ENCODE measurements around the gene GPR162. TPM values are rescaled to one million over a fixed set of nuclear protein-coding genes. Genes with fewer than 3 reads are reported as not detected.

Gene GPR162
- total RNA-seq, 1 donor = 4.2 TPM

DNA sequence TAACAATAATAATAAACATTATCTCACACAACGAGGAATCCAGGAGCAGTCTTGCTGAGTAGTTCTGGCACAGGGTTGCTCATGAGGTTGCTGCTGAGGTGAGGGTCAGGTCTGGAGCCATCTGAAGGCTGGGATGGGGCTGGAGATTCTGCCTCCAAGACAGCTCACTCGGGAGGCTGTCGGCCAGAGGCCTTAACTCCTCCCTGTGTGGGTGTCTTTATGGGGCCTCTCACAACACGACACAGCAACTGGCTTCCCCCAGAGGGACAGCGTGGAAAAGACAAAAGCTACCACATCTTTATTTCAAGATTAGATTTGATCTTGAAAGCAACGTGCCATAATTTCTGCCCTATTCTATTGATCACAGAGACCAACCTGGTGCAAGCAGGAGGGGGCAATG, 39.5 kb upstream of the GPR162 start:
- Histone ChIP-seq H3K9me3 (ENCODE audit: low read depth, low read length) (no peaks in the 10 kb centered on the region), H3K4me3 (ENCODE audit: low read length) (no peak overlapping the region), H3K4me1 (ENCODE audit: insufficient read depth, low read length) (peaks cover 63% of the 10 kb centered on the region), H3K27me3 (ENCODE audit: insufficient read depth, low read length) (peaks cover 2% of the 10 kb centered on the region)

DNA sequence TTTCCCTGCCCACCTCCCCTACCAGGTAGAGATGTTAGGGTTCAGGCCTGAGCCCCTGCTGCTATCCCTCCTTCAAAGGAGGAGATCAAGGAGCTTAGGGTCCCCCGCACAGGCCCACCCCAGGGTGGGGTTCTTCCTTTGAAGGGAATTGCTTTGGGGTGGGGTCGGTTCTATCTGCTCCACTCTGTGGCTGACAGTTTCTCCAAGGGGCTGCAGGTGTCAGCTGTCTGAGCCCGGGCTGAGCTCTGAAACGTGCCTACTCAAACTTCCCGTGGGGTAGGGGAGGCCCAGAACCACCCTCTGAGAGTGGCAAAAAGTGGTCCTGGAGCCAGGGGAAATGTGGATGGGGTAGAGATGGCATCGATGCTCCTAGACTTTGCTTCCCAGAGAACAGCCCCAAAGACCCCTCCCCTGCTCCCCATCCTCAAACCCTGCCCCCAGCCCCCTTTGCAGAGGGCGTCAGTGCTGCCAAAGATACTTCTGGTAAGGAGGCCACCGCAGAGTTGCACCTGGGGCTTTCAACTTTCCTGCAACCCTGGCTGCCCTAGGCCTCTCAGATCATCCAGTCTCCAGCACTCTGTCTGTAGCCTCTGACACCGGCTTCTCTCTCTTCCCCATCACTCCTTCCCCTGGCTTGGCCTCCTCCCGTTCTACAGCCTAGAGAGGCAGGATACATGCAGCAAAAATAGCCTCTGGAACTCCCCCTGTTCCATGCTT, 38.6 kb upstream of the GPR162 start:
- Histone ChIP-seq H3K4me1 (ENCODE audit: insufficient read depth, low read length) (peaks cover 67% of the 10 kb centered on the region), H3K9me3 (ENCODE audit: low read depth, low read length) (no peaks in the 10 kb centered on the region), H3K4me3 (ENCODE audit: low read length) (no peak overlapping the region), H3K27me3 (ENCODE audit: insufficient read depth, low read length) (no peaks in the 10 kb centered on the region)

DNA sequence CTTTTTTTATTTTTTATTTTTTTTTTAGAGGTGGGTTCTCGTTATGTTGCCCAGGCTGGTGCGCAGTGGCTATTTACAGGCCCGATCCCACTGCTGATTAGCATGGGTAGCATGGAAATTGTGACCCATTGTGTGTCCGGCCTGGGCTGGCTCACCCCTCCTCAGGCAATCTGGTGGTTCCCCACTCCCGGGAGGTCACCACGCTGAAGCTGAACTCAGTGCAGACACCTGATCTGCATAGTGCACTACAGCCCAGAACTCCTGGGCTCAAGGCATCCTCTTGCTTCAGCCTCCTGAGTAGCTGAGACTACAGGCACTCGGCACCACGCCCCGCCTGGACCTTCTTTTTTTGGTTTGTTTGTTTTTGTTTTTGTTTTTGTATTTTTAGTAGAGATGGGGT, 37.8 kb upstream of the GPR162 start:
- H3K9me3 ChIP-seq (ENCODE audit: low read depth, low read length) = no peaks in the 10 kb centered on the region
- H3K27me3 ChIP-seq (ENCODE audit: insufficient read depth, low read length) = no peaks in the 10 kb centered on the region
- no peak overlapping the region for H3K4me3 ChIP-seq (ENCODE audit: low read length)
- peaks cover 64% of the 10 kb centered on the region for H3K4me1 ChIP-seq (ENCODE audit: insufficient read depth, low read length)

- Histone ChIP-seq H3K27me3 (ENCODE audit: insufficient read depth, low read length) (no peaks in the 10 kb centered on the region), H3K4me1 (ENCODE audit: insufficient read depth, low read length) (peaks cover 64% of the 10 kb centered on the region), H3K9me3 (ENCODE audit: low read depth, low read length) (no peaks in the 10 kb centered on the region), H3K4me3 (ENCODE audit: low read length) (no peak overlapping the region)
Observed at GRCh38 chr12:6784296-6784695, 37.3 kb upstream of the GPR162 start.

- H3K4me1 ChIP-seq (ENCODE audit: insufficient read depth, low read length) = peaks cover 63% of the 10 kb centered on the region
- H3K4me3 ChIP-seq (ENCODE audit: low read length) = no peak overlapping the region
- H3K9me3 ChIP-seq (ENCODE audit: low read depth, low read length) = no peaks in the 10 kb centered on the region
- H3K27me3 ChIP-seq (ENCODE audit: insufficient read depth, low read length) = no peaks in the 10 kb centered on the region
Observed at GRCh38 chr12:6784761-6785160, 36.9 kb upstream of the GPR162 start.

- H3K4me1 ChIP-seq (ENCODE audit: insufficient read depth, low read length) = peaks cover 66% of the 10 kb centered on the region
- H3K9me3 ChIP-seq (ENCODE audit: low read depth, low read length) = no peaks in the 10 kb centered on the region
- H3K27me3 ChIP-seq (ENCODE audit: insufficient read depth, low read length) = no peaks in the 10 kb centered on the region
- no peak overlapping the region for H3K4me3 ChIP-seq (ENCODE audit: low read length)
Observed at GRCh38 chr12:6786416-6787094, 35.1 kb upstream of the GPR162 start.

GRCh38 chr12:6787309-6787708, 34.3 kb upstream of the GPR162 start:
- Histone ChIP-seq H3K9me3 (ENCODE audit: low read depth, low read length) (no peaks in the 10 kb centered on the region), H3K4me3 (ENCODE audit: low read length) (no peak overlapping the region), H3K27me3 (ENCODE audit: insufficient read depth, low read length) (no peaks in the 10 kb centered on the region), H3K4me1 (ENCODE audit: insufficient read depth, low read length) (peaks cover 73% of the 10 kb centered on the region)

GRCh38 chr12:6788972-6789924, 32.4 kb upstream of the GPR162 start, which contains the start of gene CD4:
TSS of gene CD4 (plus strand) at chr12:6789528. CDS start at chr12:6800139, 10,611 bp downstream.
- peak within 1 kb of the TSS; percentile 63 for H3K4me3 ChIP-seq (ENCODE audit: low read length)
- no peaks in the 10 kb centered on the region for H3K27me3 ChIP-seq (ENCODE audit: insufficient read depth, low read length)
- no peaks in the 10 kb centered on the region for H3K9me3 ChIP-seq (ENCODE audit: low read depth, low read length)
- H3K4me1 ChIP-seq (ENCODE audit: insufficient read depth, low read length) = peaks cover 80% of the 10 kb centered on the region

- H3K27me3 ChIP-seq (ENCODE audit: insufficient read depth, low read length) = no peaks in the 10 kb centered on the region
- H3K4me3 ChIP-seq (ENCODE audit: low read length) = peak overlapping the region; percentile 63
- H3K4me1 ChIP-seq (ENCODE audit: insufficient read depth, low read length) = peaks cover 66% of the 10 kb centered on the region
Observed at GRCh38 chr12:6790496-6791150, 31.0 kb upstream of the GPR162 start.

GRCh38 chr12:6791931-6792520, 29.6 kb upstream of the GPR162 start:
- H3K4me3 ChIP-seq (ENCODE audit: low read length) = peak overlapping the region; percentile 35
- no peaks in the 10 kb centered on the region for H3K27me3 ChIP-seq (ENCODE audit: insufficient read depth, low read length)
- H3K4me1 ChIP-seq (ENCODE audit: insufficient read depth, low read length) = peaks cover 52% of the 10 kb centered on the region
- H3K9me3 ChIP-seq (ENCODE audit: low read depth, low read length) = no peaks in the 10 kb centered on the region

More at GRCh38 chr12:6790496-6791150, 31.0 kb upstream of the GPR162 start:
- H3K9me3 ChIP-seq (ENCODE audit: low read depth, low read length) = no peaks in the 10 kb centered on the region

- Histone ChIP-seq H3K9me3 (ENCODE audit: low read depth, low read length) (no peaks in the 10 kb centered on the region), H3K4me3 (ENCODE audit: low read length) (peak overlapping the region; percentile 35), H3K27me3 (ENCODE audit: insufficient read depth, low read length) (no peaks in the 10 kb centered on the region), H3K4me1 (ENCODE audit: insufficient read depth, low read length) (peaks cover 46% of the 10 kb centered on the region)
Observed at GRCh38 chr12:6792522-6793201, 29.0 kb upstream of the GPR162 start.

DNA sequence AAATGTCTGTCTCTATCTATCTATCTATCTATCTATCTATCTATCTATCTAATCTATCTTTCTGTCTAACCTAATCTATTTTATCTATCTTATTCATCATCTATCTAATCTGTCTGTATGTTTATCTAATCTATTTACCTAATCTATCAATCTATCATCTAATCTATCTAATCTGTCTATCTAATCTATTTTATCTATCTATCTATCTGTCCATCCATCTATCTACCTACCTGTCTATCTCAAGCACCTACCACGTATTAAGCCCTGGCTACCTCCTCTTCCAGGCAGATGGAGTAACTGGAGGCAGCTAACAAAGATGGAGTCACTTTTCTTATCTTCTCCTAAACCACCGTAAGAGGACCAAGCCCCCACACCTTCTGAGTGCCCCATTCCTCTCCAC, 26.5 kb upstream of the GPR162 start:
- Histone ChIP-seq H3K4me1 (ENCODE audit: insufficient read depth, low read length) (peaks cover 36% of the 10 kb centered on the region), H3K9me3 (ENCODE audit: low read depth, low read length) (no peaks in the 10 kb centered on the region), H3K27me3 (ENCODE audit: insufficient read depth, low read length) (no peaks in the 10 kb centered on the region), H3K4me3 (ENCODE audit: low read length) (no peak overlapping the region)

GRCh38 chr12:6796576-6796975, 25.0 kb upstream of the GPR162 start:
- no peak overlapping the region for H3K4me3 ChIP-seq (ENCODE audit: low read length)
- H3K27me3 ChIP-seq (ENCODE audit: insufficient read depth, low read length) = no peaks in the 10 kb centered on the region
- H3K9me3 ChIP-seq (ENCODE audit: low read depth, low read length) = no peaks in the 10 kb centered on the region
- H3K4me1 ChIP-seq (ENCODE audit: insufficient read depth, low read length) = peaks cover 23% of the 10 kb centered on the region

DNA sequence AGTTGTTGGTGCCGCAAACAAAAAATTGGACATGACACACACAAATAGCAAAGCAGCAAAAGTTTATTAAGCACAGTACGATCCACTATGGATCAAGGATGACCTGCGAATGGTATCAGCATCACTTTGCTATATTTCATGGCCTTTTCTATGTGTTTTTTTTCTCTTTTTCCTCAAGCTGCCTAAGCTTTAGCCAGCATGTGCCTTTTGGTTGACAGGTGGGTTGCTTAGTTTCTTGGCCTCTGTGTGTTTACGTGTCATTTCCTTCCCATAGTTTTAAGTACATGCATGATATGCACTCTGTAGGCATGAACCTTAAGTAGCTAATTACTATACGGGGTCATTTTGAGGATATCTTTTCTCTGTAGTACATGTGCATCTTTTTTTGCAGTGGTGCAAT, 22.5 kb upstream of the GPR162 start:
- H3K27me3 ChIP-seq (ENCODE audit: insufficient read depth, low read length) = no peaks in the 10 kb centered on the region
- H3K4me1 ChIP-seq (ENCODE audit: insufficient read depth, low read length) = no peaks in the 10 kb centered on the region
- H3K4me3 ChIP-seq (ENCODE audit: low read length) = no peak overlapping the region
- no peaks in the 10 kb centered on the region for H3K9me3 ChIP-seq (ENCODE audit: low read depth, low read length)
